NCI-H524 treated with DMSO at 0.1 percent for 48 hours (cell line): ENCODE data around the gene SHISAL1.
"Not testable (repeated sequence)": the region's sequence is repeated elsewhere in the genome, so short reads cannot be mapped to it uniquely, and the experiment has no call there.

Experiments
- DNase-seq: peaks from one replicate; lab custom pipeline; 2025; lab: John Stamatoyannopoulos, UW

The SHISAL1 gene

GRCh38 chr22:44302363-44302762 is 10.4 kb downstream of the SHISAL1 start:
- DNase-seq = not testable (repeated sequence)

GRCh38 chr22:44301039-44301438 is 11.7 kb downstream of the SHISAL1 start:
- DNase-seq = no peak

- DNase-seq = no peak
Measured at GRCh38 chr22:44299124-44299523, 13.6 kb downstream of the SHISAL1 start.

- no peak for DNase-seq
Measured at GRCh38 chr22:44298406-44299091, 14.2 kb downstream of the SHISAL1 start.

GRCh38 chr22:44297470-44298061 is 15.2 kb downstream of the SHISAL1 start:
- no peak for DNase-seq

- no peak for DNase-seq
Measured at GRCh38 chr22:44295406-44295805, 17.3 kb downstream of the SHISAL1 start.

- no peak for DNase-seq
Measured at GRCh38 chr22:44293876-44294275, 18.9 kb downstream of the SHISAL1 start.

- no peak for DNase-seq
Measured at GRCh38 chr22:44293034-44293433, 19.7 kb downstream of the SHISAL1 start.

- no peak for DNase-seq
Measured at GRCh38 chr22:44292521-44292920, 20.2 kb downstream of the SHISAL1 start.

- DNase-seq = no peak
Measured at GRCh38 chr22:44291674-44292360, 20.9 kb downstream of the SHISAL1 start.

- no peak for DNase-seq
Measured at GRCh38 chr22:44291265-44291664, 21.5 kb downstream of the SHISAL1 start.

- no peak for DNase-seq
Measured at GRCh38 chr22:44289414-44290171, 23.2 kb downstream of the SHISAL1 start.

- no peak for DNase-seq
Measured at GRCh38 chr22:44288913-44289312, 23.8 kb downstream of the SHISAL1 start.

GRCh38 chr22:44287741-44288140 is 25.0 kb downstream of the SHISAL1 start:
- no peak for DNase-seq

GRCh38 chr22:44287121-44287693 is 25.5 kb downstream of the SHISAL1 start:
- no peak for DNase-seq

- DNase-seq = no peak
Measured at GRCh38 chr22:44286646-44287045, 26.1 kb downstream of the SHISAL1 start.

- DNase-seq = no peak
Measured at GRCh38 chr22:44284711-44285110, 28.0 kb downstream of the SHISAL1 start.

GRCh38 chr22:44281768-44282637 is 30.7 kb downstream of the SHISAL1 start:
- DNase-seq = no peak

GRCh38 chr22:44280665-44281188 is 32.0 kb downstream of the SHISAL1 start:
- DNase-seq = no peak

- no peak for DNase-seq
Measured at GRCh38 chr22:44279069-44279360, 33.7 kb downstream of the SHISAL1 start.
